ENCODE data around the gene ABCC6. TPM values are rescaled to one million over a fixed set of nuclear protein-coding genes. Genes with fewer than 3 reads are reported as not detected.
"Not testable (repeated sequence)": the region's sequence is repeated elsewhere in the genome, so short reads cannot be mapped to it uniquely, and the experiment has no call there.

Gene ABCC6
- total and polyA plus RNA-seq, 2 donors (not counting 1 experiment from before 2014, with no cell fraction given) = 0.27 TPM; not detected in 1

- H3K27ac ChIP-seq (ENCODE audit: low read length in 2 of 2); H3K4me2 ChIP-seq (replicated peaks; ENCODE audit: low read depth, low read length, poor library complexity, severe bottlenecking); H3K27me3 ChIP-seq (replicated peaks in 1 of 4; ENCODE audit: control extremely low read depth in 1 of 4, control insufficient read depth in 3 of 4, insufficient read depth in 4 of 4, low read length in 3 of 4); H2AFZ ChIP-seq (ENCODE audit: insufficient read depth, low read depth, low read length, poor library complexity, severe bottlenecking); H3K4me3 Mint-ChIP-seq; POLR2A ChIA-PET; H3K79me2 ChIP-seq (ENCODE audit: control insufficient read depth, insufficient read depth, low read length); CTCF ChIA-PET; H3K36me3 ChIP-seq (replicated peaks in 1 of 2; ENCODE audit: control extremely low read depth in 1 of 2, control insufficient read depth in 1 of 2, extremely low read depth in 1 of 2, insufficient read depth in 2 of 2, low read length in 1 of 2); ATAC-seq (ENCODE audit: low read depth); H3K4me3 ChIP-seq (ENCODE audit: control extremely low read depth in 1 of 5, extremely low read depth in 1 of 5, insufficient read depth in 1 of 5, low read depth in 2 of 5, low read length in 4 of 5); H3K27me3 Mint-ChIP-seq; intact Hi-C loops (cut with micrococcal nuclease); H3K9me3 ChIP-seq (ENCODE audit: control extremely low read depth in 1 of 3, control insufficient read depth in 2 of 3, insufficient read depth in 1 of 3, low read length in 2 of 3); H3K9me3 Mint-ChIP-seq (ENCODE audit: insufficient read depth); H4K20me1 ChIP-seq (ENCODE audit: control insufficient read depth, insufficient read depth, low read length, poor library complexity, severe bottlenecking); H3K9ac ChIP-seq (ENCODE audit: low read length): not testable (repeated sequence)
- Mint-ChIP-seq H3K27ac (peak overlapping the region; percentile 63), H3K4me1 (peaks cover 36% of the 10 kb centered on the region)
- DNase-seq = peak; percentile 39
- TF ChIP-seq CTCF (IDR thresholded peaks at IDR 0.05) = peak; percentile 23
- no CpG with 5 or more reads among the region's 4 CpGs for WGBS (ENCODE audit: insufficient coverage)
- peaks cover 8 to 31% of the 10 kb centered on the region in 2 donors for H3K4me1 ChIP-seq (ENCODE audit: control insufficient read depth in 2 of 2, insufficient read depth in 2 of 2, low read length in 2 of 2)
Measured at GRCh38 chr16:16202400-16203143, 20.7 kb downstream of the ABCC6 start.

GRCh38 chr16:16201880-16202279, 21.4 kb downstream of the ABCC6 start:
- intact Hi-C loops (cut with micrococcal nuclease); H3K9me3 Mint-ChIP-seq (ENCODE audit: insufficient read depth); DNase-seq; H3K27ac ChIP-seq (ENCODE audit: low read length in 2 of 2); H3K27me3 Mint-ChIP-seq; H3K4me3 Mint-ChIP-seq; H3K4me3 ChIP-seq (ENCODE audit: control extremely low read depth in 1 of 5, extremely low read depth in 1 of 5, insufficient read depth in 1 of 5, low read depth in 2 of 5, low read length in 4 of 5); H4K20me1 ChIP-seq (ENCODE audit: control insufficient read depth, insufficient read depth, low read length, poor library complexity, severe bottlenecking); H3K79me2 ChIP-seq (ENCODE audit: control insufficient read depth, insufficient read depth, low read length); H3K9ac ChIP-seq (ENCODE audit: low read length); CTCF ChIA-PET; ATAC-seq (ENCODE audit: low read depth); H3K27ac Mint-ChIP-seq; H3K4me2 ChIP-seq (replicated peaks; ENCODE audit: low read depth, low read length, poor library complexity, severe bottlenecking); H3K27me3 ChIP-seq (replicated peaks in 1 of 4; ENCODE audit: control extremely low read depth in 1 of 4, control insufficient read depth in 3 of 4, insufficient read depth in 4 of 4, low read length in 3 of 4); POLR2A ChIA-PET; H3K36me3 ChIP-seq (replicated peaks in 1 of 2; ENCODE audit: control extremely low read depth in 1 of 2, control insufficient read depth in 1 of 2, extremely low read depth in 1 of 2, insufficient read depth in 2 of 2, low read length in 1 of 2); H2AFZ ChIP-seq (ENCODE audit: insufficient read depth, low read depth, low read length, poor library complexity, severe bottlenecking); H3K9me3 ChIP-seq (ENCODE audit: control extremely low read depth in 1 of 3, control insufficient read depth in 2 of 3, insufficient read depth in 1 of 3, low read length in 2 of 3): not testable (repeated sequence)
- peaks cover 36% of the 10 kb centered on the region for H3K4me1 Mint-ChIP-seq
- H3K4me1 ChIP-seq (ENCODE audit: control insufficient read depth in 2 of 2, insufficient read depth in 2 of 2, low read length in 2 of 2) = peaks cover 10 to 31% of the 10 kb centered on the region in 2 donors
- 0% methylated on average over 1 of the region's 8 CpGs for WGBS (ENCODE audit: insufficient coverage)

GRCh38 chr16:16200391-16200790, 22.9 kb downstream of the ABCC6 start:
- H3K4me3 Mint-ChIP-seq; H3K27ac Mint-ChIP-seq; H2AFZ ChIP-seq (ENCODE audit: insufficient read depth, low read depth, low read length, poor library complexity, severe bottlenecking); ATAC-seq (ENCODE audit: low read depth); H3K36me3 ChIP-seq (replicated peaks in 1 of 2; ENCODE audit: control extremely low read depth in 1 of 2, control insufficient read depth in 1 of 2, extremely low read depth in 1 of 2, insufficient read depth in 2 of 2, low read length in 1 of 2); H3K79me2 ChIP-seq (ENCODE audit: control insufficient read depth, insufficient read depth, low read length); H3K27me3 ChIP-seq (replicated peaks in 1 of 4; ENCODE audit: control extremely low read depth in 1 of 4, control insufficient read depth in 3 of 4, insufficient read depth in 4 of 4, low read length in 3 of 4); H3K9me3 ChIP-seq (ENCODE audit: control extremely low read depth in 1 of 3, control insufficient read depth in 2 of 3, insufficient read depth in 1 of 3, low read length in 2 of 3); DNase-seq; H3K27me3 Mint-ChIP-seq; H3K9me3 Mint-ChIP-seq (ENCODE audit: insufficient read depth); intact Hi-C loops (cut with micrococcal nuclease); CTCF ChIA-PET; H4K20me1 ChIP-seq (ENCODE audit: control insufficient read depth, insufficient read depth, low read length, poor library complexity, severe bottlenecking); POLR2A ChIA-PET; H3K4me3 ChIP-seq (ENCODE audit: control extremely low read depth in 1 of 5, extremely low read depth in 1 of 5, insufficient read depth in 1 of 5, low read depth in 2 of 5, low read length in 4 of 5); H3K4me2 ChIP-seq (replicated peaks; ENCODE audit: low read depth, low read length, poor library complexity, severe bottlenecking); H3K9ac ChIP-seq (ENCODE audit: low read length); H3K27ac ChIP-seq (ENCODE audit: low read length in 2 of 2): not testable (repeated sequence)
- no CpG with 5 or more reads among the region's 5 CpGs for WGBS (ENCODE audit: insufficient coverage)
- H3K4me1 Mint-ChIP-seq = peaks cover 28% of the 10 kb centered on the region
- H3K4me1 ChIP-seq (ENCODE audit: control insufficient read depth in 2 of 2, insufficient read depth in 2 of 2, low read length in 2 of 2) = peaks cover 10 to 31% of the 10 kb centered on the region in 2 donors
